ENCODE measurements around the gene MID1.

The MID1 gene

DNA sequence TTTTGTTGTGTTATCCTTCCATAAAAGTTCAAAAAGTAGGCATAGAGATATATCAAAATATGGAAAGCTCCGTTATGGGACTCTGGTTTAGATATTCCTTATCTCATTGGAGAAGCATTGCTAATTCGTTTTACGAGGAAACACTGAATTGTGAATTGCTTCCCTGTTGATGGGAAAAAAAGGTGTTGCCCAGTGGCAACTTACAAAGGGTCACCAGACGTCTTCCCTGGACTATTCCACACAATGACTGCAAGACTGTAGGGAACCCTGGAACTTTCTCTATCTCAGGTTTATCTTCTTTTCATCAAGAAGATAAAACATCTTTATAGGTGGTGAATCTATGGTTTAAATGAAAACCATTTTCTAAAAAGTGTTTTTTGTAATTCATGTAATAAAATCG, 137.7 kb downstream of the MID1 start:
- DNase-seq = no peak

GRCh38 chrX:10482261-10482660, 138.1 kb downstream of the MID1 start:
- no peak for DNase-seq

DNA sequence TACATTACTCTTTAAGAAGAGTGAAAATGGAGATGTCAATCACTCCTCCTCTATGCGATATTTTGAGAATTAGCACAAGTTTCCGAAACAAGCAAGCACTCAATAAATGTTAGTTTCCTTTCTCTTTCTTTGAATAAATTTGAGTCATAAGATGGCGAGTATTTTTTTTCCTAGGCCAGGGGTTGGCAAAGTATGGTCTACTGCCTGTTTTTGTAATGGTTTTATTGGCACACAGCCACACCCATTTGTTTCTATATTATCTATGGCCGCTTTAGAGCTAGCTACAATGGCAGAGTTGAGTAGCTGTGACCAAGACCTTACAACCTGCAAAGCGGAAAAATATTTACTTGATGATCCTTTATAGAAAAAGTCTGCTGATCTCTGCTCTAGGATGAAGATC, 139.5 kb downstream of the MID1 start:
- DNase-seq = no peak

- DNase-seq = no peak
These were observed 140.9 kb downstream of the MID1 start for GRCh38 chrX:10479508-10479907.

DNA sequence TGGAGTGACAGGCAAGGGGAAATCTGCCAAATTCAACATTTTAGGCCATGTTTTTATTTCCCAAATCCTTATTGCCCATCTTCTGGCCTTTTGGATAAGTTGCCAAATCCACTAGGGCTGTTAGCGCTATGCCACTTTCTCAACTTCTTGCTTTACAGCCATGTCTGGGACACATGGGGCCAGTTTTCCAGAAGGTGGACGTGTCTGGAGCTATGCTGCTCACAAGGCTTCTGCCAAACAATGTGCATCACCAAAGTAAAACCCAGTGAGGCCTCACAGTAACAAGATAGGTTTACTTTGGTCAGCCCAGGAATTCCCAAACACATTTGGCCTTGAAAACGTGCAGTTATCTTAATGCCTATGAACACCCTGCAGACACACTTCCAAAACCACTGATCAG, 142.9 kb downstream of the MID1 start:
- no peak for DNase-seq

- no peak for DNase-seq
These were observed 145.3 kb downstream of the MID1 start for GRCh38 chrX:10474913-10475568.

DNA sequence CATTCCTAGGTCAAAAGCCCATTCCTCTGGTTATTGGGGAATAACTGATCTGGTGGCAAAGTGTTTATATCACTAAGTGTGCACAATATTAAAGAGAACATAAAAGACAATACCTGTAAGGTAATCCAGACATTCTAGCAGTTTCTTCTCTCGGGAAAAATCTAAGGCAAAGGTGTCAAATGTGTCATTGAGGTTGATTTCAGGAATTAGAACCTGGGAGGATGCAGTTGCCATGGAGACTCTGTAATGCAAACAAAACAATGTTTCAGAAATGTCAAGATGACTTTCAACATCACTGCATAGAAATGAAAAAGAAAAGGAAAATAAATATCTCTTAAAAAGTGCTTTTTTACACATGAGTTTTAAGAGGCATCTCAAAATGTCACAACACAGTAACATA, 145.9 kb downstream of the MID1 start:
- DNase-seq = no peak

- no peak for DNase-seq
These were observed 149.0 kb downstream of the MID1 start for GRCh38 chrX:10471418-10471817.

- no peak for DNase-seq
These were observed 150.4 kb downstream of the MID1 start for GRCh38 chrX:10470009-10470408.

DNA sequence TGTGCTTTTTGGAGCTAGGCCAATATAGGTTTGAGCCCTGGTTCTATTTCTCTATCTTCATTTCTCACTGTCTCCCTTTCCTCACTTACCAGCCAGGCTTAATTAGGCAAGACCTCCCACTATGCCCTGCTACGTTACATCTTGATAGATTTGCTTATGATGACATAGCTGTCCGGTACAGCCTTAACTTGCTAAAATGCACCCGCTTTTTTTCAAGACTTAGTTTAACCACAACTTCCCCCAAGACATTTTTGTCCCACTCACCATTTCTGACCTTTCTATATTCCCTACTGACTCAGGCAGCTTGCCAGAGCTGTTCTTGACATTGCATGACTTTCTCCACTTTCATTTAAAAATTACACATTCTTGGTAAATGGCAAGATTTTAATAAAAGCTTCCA, 152.6 kb downstream of the MID1 start:
- DNase-seq = no peak

DNA sequence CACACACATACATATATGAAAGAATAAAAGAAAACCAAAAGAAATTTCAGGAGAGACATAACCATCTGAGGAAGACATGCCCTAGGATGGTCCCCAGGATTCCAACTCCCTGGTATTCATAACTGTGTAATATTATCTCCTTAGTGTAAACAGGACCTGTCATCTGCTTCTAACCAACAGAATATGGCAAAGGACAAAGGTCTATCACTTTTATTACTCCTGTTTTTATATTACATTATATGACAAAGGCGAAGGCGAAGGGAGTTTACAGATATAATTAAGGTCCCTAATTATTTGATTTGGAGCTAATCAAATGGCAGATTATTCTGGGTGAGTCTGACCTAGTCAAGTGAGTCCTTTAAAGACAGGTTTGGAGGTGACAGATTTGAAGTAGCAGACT, 155.1 kb downstream of the MID1 start:
- no peak for DNase-seq

- DNase-seq = no peak
These were observed 163.3 kb downstream of the MID1 start for GRCh38 chrX:10457092-10457491.

DNA sequence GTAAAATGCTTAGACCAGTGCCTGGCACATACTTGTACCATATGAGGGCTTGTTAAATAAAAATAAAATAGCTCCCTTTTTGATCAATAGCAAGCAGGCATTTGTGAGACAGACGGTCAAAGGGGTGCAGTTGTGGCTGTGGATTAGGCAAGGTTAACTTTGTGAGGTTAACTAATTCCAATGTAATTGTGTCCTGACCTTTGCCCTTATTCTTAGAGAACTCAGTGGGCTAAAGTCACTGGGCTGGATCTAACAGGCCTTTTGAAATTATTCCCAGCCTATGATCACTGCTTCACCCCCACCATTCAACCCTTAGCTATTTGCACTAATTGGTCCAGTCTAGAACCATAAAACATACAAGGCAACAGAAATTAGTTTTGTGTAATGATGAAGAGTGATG, 166.4 kb downstream of the MID1 start:
- DNase-seq = no peak

DNA sequence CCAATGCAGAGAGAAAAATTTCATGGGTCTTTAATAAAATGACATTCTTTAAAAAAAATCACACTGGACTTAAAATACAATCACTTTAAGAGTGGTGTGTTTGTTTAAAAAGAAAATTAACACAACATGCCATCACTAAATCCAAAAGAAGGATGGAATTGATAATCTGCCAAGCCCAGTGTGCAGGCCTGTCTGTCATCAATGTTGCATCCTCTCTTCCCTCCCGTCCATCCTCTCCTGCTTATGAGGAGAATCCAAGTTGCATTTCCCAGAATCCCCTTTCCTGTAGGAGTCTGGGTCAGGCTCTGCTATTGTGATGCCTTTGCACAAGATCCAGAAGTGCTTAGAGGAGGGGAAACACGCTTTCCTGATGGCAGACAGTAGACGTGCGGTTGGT, 169.4 kb downstream of the MID1 start:
- DNase-seq = no peak

GRCh38 chrX:10450229-10450958, 170.0 kb downstream of the MID1 start:
- no peak for DNase-seq

DNA sequence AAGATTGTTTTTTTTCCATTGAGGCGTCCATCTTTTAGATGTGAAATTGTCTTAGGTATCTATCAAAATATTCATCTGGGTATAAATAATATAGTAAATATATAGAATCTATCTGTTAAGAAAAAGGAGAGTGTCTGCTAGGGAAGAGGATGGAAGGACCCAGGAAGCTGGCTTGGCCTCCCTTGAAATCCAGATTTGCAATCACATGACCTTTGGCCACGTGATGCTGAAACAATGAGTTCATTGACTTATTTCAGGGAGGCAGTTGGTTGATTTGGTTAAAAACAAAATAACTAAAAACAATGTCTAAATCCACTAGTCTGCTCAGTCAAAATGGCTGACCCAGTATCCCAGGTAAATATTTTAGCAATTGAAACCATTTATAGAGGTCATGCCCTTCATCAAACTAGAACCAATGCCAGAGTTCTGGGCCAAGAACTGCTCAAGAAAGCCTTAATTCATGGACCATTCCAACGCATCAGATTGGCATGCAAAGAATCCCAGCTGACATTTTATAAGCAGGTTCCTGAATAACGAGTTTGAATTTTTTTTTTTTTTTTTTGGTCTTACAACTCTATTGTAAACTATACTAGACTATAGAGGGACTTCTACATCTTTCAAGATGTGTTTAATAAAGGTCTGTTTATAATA, 172.7 kb downstream of the MID1 start:
- no peak for DNase-seq

GRCh38 chrX:10444204-10444603, 176.2 kb downstream of the MID1 start:
- DNase-seq = no peak

DNA sequence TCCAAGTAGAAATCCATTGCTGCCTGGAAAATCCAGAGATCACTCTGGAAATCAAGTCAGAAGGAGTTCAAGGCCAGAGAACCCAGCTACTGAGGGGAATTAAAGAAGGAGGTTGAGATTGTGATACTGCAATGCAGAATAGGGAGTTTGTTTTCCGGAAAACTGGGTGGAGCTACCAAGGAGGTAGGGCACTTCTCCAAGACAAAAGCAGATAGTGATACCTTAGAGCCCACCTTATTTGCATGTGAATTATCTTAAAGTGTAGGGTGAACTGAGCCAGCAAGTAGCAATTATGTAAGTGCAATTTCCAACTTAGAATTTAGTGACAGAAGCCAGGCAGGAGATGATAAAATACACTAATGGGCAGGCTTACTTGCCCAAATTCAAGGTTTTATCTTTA, 178.9 kb downstream of the MID1 start:
- DNase-seq = no peak

DNA sequence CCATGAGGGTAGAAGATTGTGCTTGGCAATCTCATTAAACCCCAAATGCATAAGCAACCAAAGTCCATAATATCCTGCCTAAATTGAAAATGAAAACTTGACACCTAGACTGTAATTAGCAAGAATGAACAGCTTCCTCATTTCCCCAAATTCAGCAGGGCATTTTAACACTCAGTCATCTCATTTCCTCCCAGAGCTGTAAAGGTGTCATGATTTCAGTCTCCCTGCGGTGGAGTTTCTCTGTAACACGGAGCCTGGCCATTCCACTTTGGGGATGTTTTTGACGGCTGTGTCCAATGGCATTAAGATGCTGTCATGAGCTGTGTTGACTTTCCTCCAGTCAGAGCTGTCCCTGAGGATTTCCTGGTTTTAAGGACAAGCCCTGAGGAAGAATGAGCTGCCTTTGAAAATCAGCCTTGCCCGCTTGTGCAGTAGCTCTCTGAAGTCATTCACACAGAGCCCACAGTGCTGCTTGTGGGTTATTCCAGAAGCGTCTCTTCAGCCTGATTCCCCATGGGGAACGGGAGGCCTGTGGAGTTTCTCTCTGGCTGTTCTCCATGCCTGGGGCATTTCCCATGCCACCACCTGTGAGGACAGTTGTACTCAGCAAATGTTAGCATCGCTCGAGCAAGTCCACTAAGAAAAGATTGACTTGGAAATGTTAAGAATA, 187.0 kb downstream of the MID1 start:
- no peak for DNase-seq

- DNase-seq = no peak
These were observed 190.5 kb downstream of the MID1 start for GRCh38 chrX:10429908-10430307.

DNA sequence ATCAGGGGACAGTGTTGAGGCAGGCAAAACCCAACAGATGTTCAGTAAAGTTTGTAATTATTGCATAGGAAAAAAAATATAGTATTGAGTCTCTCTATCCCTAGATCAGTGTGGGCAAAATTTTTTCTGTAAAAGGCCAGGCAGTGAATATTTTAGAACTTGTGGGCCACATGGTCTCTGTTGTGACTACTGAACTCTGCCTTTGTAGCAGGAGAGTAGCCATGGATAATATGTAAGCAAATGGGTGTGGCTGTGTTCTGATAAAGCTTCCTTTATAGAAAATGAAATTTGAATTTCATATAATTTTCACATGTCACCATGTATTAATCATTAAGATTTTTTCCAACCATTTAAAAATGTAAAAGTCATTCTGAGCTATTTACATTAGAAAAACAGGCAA, 193.1 kb downstream of the MID1 start:
- DNase-seq = no peak

GRCh38 chrX:10423716-10424115, 196.7 kb downstream of the MID1 start:
- DNase-seq = no peak

- no peak for DNase-seq
These were observed 200.3 kb downstream of the MID1 start for GRCh38 chrX:10420134-10420533.

- DNase-seq = no peak
These were observed 204.0 kb downstream of the MID1 start for GRCh38 chrX:10416424-10416823.

All from activated gamma-delta T cell treated with Interleukin-2 at 50 U/mL for 16 hours (primary cell).